Endothelial cell of umbilical vein (primary cell): ENCODE results near the gene THSD4.

ENCODE experiments used
- EZH2 ChIP-seq: IDR thresholded peaks from 2 replicates; pipeline ENCODE4 v1.6.1; 2012; ENCODE audit warnings: borderline replicate concordance, low read depth, mild to moderate bottlenecking, moderate library complexity, low read length, inconsistent platforms; ENCODE audit not compliant: severe bottlenecking
- FOS ChIP-seq: IDR thresholded peaks from 2 replicates; pipeline ENCODE4 v1.6.1; 2011; ENCODE audit warnings: mild to moderate bottlenecking, low read length, moderate library complexity, borderline replicate concordance; ENCODE audit not compliant: insufficient read depth
- GATA2 ChIP-seq: IDR thresholded peaks from 2 replicates; pipeline ENCODE4 v1.7.0; 2011; ENCODE audit warnings: low read depth, mild to moderate bottlenecking, moderate library complexity, mixed read lengths, low read length; ENCODE audit not compliant: insufficient read length, insufficient read depth
- JUN ChIP-seq: IDR thresholded peaks from 2 replicates; pipeline ENCODE4 v1.6.1; 2011; ENCODE audit warnings: borderline replicate concordance, low read depth; ENCODE audit not compliant: insufficient read length, insufficient read depth
- POLR2A ChIP-seq: IDR thresholded peaks from 2 replicates; pipeline ENCODE4 v1.6.1; 2012; ENCODE audit warnings: low read depth, mild to moderate bottlenecking, control low read depth, low read length
- POLR2AphosphoS5 ChIP-seq: IDR thresholded peaks from 2 replicates; pipeline ENCODE4 v1.6.1; 2012; ENCODE audit warnings: low read depth, mild to moderate bottlenecking, control low read depth, low read length, moderate library complexity; ENCODE audit not compliant: insufficient read depth
- TF ChIP-seq, protein P1 (sequence below), 2 donors: IDR thresholded peaks; 1 replicate in 1 of 2; 2 replicates in 1 of 2; pipeline ENCODE4 v1.5.1; 2011; ENCODE audit warnings: low read length in 2 of 2, mild to moderate bottlenecking in 2 of 2, moderate library complexity in 2 of 2, control low read depth in 1 of 2, inconsistent platforms in 1 of 2, low read depth in 1 of 2; ENCODE audit not compliant: insufficient read depth in 1 of 2; ENCODE audit errors: extremely low read depth in 1 of 2
- TF ChIP-seq, protein P2 (sequence below): IDR thresholded peaks from 2 replicates; pipeline ENCODE4 v1.6.1; 2011; ENCODE audit not compliant: insufficient read depth, insufficient read length

DNA sequence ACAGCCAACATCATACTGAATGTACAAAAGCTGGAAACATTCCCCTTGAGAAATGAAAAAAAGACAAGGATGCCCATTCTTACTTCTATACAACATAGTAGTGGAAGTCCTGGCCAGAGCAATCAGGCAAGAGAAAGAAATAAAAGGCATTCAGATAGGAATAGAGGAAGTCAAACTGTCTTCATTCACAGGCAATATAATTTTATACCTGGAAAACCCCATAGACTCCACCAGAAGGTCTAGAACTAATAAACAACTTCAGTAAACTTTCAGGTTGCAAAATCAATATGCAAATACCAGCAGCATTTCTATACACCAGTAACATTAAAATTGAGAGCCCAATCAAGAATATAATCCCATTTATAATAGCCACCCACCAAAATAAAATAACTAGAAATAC, 27.1 kb upstream of the THSD4 start:
- TF ChIP-seq, protein P1, sequence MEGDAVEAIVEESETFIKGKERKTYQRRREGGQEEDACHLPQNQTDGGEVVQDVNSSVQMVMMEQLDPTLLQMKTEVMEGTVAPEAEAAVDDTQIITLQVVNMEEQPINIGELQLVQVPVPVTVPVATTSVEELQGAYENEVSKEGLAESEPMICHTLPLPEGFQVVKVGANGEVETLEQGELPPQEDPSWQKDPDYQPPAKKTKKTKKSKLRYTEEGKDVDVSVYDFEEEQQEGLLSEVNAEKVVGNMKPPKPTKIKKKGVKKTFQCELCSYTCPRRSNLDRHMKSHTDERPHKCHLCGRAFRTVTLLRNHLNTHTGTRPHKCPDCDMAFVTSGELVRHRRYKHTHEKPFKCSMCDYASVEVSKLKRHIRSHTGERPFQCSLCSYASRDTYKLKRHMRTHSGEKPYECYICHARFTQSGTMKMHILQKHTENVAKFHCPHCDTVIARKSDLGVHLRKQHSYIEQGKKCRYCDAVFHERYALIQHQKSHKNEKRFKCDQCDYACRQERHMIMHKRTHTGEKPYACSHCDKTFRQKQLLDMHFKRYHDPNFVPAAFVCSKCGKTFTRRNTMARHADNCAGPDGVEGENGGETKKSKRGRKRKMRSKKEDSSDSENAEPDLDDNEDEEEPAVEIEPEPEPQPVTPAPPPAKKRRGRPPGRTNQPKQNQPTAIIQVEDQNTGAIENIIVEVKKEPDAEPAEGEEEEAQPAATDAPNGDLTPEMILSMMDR (IDR thresholded peaks at IDR 0.05; ENCODE audit: extremely low read depth in 1 of 2, insufficient read depth in 1 of 2, low read depth in 1 of 2, low read length in 2 of 2) = no peak
- TF ChIP-seq JUN (no peak), POLR2A (no peak), EZH2 (no peak), POLR2AphosphoS5 (no peak), GATA2 (no peak), FOS (no peak)
- TF ChIP-seq, protein P2, sequence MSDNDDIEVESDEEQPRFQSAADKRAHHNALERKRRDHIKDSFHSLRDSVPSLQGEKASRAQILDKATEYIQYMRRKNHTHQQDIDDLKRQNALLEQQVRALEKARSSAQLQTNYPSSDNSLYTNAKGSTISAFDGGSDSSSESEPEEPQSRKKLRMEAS = no peak
